ENCODE data around the gene APOB.

The APOB gene

DNA sequence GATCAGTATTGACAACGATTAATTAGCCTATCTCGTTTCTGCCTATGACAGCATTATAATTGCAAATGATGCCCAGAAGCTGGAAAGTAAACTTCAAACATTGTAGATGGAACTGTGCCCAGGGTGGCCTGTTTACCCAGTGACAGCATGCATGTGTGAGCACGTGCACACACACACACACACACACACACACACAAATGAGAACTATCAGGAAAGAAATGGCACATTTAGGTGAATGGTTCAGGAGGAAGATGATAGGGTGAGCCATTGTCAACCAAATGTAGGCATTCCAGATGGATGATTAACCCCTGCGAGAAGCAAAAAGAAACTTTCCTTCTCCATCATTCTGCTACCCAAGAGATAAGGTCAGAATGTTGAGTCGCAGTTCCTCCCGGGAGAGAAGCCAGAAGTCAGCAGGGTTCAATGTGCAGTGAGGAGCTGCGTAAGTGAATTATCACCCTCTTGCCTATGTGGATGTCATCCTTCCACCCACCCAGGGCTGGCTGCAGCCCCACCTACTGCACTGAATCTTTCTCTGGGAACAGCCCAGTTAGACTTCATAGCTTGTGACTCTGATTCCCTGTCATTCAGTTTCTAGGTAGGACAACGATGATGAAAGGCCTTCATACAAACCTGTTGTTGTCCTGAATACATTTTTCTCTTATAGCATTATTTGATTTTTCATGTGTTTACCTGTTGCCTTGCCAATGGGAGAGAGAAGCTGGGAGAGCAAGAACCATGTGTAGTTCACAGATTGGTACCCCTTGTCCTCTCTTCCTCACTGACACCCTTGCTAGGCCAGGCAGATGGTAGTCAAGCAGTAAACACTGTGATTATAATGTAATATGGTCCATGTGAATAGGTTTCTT lies 3.5 kb upstream of the APOB start:
- no peak for DNase-seq (ENCODE audit: low read depth)

DNA sequence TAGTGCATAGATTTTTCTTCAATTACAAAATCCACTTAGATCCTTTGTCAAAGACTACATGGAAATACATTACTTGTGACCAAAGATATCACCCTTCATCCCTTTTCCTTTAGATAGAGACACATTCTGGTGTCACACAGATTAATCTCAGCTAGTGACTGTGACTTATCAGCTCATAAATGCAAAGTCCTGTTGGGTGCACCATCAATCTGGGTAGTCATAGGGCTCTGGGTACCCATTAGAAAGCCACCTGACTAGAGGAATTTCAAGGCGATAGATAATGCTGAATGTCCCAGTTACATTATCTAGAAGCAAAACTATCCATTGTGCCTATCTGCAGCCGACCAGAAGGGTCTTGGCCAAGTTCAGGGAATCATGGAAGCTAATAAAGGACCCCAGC lies 2.6 kb upstream of the APOB start:
- no peak for DNase-seq (ENCODE audit: low read depth)

DNA sequence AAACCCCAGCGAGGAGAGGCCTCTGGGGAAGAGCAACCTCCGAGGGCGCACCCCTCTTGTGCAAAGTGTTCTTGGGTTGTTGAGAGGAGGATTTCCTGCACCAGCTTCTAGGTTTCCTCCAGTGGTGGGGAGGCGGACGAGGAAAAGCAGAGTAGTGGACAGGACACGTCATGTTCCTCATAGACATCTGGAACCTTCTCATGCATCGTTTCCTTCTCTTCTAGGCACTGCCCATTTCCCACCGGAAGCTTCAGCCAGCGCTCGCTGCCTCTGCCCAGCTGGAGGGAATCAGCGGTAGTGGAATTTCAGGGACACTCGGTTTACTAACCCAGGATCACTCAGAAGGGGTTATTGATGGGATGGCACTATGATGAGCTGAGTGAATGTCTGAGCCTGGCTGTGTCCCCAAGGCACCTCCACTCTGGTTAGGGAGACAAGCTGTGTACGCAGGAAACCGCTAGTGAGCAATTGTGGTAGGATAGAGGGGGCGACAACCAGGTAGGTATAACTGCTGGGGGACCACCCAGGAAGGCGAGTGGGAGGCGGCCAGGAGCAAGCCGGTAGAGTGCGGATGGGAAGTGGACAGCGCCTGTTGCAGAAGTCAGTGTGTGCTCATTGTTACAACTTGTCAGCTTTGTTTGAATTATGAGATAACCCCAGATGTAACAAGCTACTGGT lies 960 bp upstream of the APOB start:
- DNase-seq (ENCODE audit: low read depth) = no peak

DNA sequence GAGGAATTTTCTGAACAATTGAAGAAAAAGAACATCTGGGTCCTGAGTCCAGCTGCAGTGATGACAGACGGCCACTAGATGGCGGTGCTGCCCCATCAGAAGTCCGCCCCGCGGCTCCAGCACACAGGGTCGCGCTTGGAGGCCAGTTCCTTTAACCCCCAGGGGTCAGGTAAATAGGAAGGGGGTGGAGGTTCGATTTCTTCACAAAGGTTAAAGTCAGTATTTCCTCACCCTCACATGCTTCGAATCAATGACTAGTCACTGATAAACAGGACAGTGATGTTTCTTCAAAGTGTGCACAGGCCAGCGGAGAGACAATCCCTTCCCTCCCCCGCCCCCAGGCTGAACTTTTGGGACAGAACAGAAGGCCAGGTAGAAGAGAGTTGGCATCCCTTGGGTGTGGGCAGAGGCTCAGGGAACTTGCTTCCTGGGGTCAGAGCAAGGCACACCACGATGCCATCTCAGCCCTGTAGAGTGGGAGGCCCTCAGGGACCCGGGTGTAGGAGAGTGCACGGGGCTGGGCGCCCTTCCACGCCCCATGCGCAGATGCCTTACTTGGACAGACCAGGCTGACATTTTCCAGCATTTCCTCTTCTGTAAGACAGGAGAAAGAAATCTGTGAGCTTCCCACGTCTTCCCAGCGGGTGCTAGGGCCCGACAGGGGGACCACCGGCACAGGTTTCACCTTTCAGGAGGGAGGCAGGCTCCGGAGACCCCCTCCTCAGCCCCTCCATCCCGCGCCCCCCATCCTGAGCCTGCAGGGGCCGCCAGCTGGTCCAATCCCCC lies 722 bp downstream of the APOB start:
- peak; percentile 47 for DNase-seq (ENCODE audit: low read depth)

DNA sequence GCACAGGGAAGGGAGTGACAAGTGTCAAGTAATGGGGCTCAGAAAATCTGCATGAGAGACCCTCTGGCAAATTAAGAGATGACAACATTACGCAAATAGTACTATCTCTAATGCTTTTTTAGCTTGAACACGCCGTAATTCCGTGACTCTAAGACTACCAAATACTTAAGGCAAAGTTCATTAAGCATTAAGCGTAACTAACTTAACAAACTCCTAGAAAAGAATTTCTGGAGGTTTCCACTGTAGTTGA lies 1.2 kb downstream of the APOB start:
- no peak for DNase-seq (ENCODE audit: low read depth)

DNA sequence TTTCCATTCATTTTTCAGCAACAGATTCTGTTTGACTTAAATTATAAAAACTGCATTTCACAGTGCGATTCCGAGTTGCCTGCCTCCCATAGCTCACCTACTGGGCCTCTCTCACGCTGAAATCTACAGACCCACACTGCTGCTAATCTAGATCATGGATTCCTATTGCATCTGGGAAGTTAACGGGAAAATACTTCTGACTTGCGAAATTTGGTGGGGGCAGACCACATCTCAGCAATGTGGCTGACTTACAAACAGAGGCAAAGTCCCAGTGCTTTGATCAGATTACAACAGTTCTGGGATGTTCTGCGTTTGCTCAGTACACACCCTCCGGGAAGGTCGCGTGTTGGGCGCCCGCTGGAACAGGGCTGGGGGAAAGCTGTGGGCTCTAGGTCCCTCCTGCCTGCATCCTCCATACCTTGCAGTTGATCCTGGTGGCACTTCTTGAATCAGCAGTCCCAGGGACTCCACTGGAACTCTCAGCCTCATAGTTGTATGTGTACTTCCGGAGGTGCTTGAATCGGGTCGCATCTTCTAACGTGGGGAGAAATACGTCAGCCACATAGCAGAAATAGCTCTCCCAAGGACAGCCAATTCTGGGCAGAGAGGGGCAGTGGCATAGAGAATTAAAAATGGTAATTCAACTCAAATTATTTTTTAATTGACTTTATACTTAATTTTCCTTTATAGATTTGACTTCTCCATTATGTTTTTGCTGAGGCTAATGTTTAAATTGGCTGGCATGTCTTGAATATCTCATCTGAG lies 1.7 kb downstream of the APOB start:
- DNase-seq (ENCODE audit: low read depth) = no peak

DNA sequence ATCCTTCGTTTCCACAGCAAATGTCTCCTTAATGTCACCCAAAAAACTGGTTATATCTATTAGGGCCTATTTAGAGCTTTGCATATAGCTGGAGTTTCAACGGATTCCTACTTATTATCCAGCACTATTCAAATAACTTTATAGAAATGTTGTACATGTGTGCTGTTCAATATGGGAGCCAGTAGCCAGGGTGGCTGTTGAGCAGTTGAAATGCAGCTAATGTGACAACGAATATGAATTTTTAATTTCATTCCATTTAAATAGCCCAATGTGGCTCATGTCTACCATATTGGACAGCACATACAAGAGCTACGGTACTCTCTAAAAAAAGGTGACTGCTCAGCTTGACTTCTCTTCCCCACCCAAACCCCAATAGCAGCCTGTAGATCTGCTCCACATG lies 2.4 kb downstream of the APOB start:
- no peak for DNase-seq (ENCODE audit: low read depth)

DNA sequence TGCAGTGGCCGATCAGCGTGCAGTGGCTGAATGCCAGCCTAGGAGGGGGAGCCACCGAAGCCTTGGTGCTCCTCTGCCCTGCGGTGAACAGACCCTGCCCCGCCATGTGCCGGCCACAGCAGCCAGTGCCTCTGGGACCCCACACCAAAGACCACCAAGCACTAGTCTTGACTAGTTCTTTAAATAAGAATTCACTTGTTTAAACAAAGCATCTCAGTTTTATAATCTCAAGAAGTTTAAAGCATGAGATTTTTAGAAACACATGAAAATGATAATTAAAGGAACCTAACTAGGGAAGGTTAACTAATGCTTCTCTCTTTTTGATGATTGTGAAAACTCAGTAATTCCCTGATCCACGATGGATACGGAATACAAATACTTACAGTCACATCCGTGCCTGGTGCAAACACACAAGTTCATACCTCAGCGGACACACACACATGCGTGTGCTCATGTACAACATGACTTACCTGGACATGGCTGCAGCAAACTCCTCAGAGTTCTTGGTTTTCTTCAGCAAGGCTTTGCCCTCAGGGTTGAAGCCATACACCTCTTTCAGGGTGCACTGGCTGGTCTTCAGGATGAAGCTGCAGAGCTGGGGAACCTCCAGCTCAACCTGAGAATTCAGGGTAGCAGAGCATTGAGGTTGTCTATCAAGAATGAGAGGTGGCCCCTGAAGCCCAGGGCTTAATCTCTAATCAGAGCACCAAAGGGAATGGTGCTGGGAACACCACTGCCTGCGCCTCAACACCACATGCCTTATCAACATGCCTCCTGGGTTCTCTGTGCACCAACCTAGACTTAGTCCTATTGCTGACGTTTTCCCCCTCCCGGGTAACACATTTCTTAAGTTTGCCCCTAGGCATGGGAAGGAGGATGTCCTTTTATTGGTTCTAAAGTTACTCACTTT lies 3.1 kb downstream of the APOB start:
- no peak for DNase-seq (ENCODE audit: low read depth)

DNA sequence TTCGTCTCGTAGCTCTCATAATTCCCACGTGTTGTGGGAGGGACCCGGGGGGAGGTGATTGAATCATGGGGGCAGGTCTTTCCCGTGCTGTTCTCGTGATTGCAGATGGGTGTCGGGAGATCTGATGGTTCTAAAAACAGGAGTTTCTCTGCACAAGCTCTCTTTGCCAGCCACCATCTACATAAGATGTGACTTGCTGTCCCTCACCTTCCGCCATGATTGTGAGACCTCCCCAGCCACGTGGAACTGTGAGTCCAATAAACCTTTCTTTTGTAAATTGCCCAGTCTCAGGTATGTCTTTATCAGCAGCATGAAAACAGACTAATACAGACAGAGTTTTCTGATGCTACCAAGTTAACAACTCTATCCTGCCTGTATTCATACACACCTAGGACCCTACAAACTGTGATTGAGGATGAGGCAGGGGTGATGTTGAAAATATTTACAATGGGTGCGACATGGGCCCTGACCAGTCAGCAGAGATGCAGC lies 3.9 kb downstream of the APOB start:
- no peak for DNase-seq (ENCODE audit: low read depth)

DNA sequence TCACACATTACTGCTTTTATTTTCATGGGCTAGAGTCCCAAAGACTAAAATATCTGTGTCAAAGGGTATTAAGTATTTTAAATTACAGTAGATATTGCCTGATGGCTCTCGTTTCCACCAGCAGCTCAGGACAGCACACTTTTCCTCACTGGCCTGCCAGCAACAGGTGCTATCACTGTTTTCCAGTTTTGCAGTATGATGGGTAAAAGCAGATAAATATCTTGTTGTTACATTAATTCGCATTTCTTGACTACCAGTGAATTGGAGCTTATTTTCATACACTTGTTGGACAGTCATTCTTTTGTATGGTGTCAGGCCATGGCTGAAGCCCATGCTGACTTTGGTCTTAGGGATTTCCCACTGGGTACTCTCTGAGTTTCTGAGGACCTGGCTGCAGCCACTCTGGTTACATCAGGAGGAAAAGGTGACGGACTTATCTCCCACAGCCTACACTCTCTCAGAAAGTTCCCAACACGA lies 4.8 kb downstream of the APOB start:
- DNase-seq (ENCODE audit: low read depth) = no peak

DNA sequence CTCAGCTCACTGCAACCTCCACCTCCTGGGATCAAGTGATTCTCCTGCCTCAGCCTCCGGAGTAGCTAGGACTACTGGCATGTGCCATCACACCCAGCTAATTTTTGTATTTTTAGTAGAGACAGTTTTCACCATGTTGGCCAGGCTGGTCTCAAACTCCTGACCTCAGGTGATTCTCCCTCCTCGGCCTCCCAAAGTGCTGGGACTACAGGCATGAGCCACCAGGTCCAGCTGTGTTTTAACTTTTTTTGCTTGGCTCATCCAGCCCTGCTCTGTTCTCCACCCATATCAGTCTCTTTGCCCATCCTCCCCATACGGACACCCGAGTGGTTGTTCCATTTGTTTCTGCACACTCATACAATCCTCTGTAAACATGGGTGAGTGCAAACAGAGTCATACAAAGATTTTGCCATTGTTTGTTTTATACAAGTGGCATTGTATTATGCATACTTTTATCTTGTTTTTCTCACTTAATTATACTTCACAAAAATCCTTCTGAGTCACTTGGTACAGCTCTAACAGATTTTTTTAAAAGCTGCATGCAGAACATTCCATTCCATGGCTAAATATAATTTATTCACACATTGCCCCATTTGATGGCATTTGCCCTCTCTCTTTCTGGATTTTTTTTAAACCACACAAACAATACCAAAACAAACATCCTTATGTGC lies 5.3 kb downstream of the APOB start:
- DNase-seq (ENCODE audit: low read depth) = no peak

DNA sequence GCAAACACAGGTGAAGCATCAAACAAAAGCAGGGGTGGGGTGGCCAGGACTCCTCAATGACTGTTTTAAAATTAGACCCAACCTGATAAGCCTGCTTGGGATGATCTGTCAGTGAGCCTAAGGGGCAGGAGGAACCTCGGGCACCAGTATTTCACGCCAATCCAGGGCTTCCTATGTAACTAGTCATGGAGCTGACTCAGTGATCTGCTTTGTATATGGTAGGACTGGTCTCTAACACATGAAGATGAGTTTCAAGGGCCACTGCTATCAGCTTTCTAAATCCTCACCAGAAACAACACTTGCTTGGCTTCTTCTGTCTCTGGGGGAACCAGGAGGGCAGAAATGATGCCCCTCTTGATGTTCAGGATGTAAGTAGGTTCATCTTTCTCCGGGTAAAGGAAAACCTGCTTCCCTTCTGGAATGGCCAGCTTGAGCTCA lies 6.2 kb downstream of the APOB start:
- no peak for DNase-seq (ENCODE audit: low read depth)

DNA sequence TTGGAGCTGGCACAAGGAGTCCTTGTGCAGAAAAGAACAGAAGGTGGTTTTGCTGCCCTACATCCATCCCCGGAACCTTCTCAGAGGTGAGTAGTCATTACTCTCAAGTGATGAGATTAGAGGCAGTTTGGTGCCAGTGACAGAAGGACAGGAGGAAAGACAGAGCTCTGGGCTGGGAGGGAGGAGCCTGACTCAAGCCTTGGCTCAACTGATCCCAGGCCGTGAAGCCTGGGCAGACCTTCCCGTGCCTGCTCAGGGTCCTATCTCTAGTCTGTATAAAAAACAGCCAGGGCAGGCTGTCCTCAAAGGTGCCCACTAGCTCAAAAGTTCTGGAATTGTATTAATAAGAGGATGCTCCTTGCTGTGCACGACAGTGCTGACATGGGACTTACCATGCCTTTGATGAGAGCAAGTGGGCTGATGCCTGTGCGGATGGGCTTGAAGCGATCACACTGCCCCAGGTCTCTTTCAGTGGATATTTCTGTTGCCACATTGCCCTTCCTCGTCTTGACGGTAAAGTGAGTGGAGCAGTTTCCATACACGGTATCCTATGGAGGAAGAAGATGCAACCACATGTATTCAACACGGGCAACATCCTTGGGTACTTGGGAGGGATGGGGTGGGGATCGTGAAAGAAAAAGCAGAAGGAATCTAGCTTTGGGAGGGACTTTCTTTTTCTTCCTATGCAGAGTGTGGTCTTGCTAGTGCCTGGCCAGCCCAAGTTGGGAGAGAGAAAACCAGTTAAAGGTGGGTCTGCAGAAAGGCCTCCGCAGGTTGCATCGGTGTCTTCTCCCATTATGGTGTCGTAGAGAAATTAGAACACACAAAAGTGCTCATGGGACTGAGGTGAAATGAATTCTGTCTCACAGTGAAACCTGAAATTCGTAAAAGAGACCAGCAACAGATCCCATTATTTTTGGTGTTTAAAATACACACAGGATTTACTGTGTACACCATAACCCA lies 6.9 kb downstream of the APOB start:
- DNase-seq (ENCODE audit: low read depth) = no peak

DNA sequence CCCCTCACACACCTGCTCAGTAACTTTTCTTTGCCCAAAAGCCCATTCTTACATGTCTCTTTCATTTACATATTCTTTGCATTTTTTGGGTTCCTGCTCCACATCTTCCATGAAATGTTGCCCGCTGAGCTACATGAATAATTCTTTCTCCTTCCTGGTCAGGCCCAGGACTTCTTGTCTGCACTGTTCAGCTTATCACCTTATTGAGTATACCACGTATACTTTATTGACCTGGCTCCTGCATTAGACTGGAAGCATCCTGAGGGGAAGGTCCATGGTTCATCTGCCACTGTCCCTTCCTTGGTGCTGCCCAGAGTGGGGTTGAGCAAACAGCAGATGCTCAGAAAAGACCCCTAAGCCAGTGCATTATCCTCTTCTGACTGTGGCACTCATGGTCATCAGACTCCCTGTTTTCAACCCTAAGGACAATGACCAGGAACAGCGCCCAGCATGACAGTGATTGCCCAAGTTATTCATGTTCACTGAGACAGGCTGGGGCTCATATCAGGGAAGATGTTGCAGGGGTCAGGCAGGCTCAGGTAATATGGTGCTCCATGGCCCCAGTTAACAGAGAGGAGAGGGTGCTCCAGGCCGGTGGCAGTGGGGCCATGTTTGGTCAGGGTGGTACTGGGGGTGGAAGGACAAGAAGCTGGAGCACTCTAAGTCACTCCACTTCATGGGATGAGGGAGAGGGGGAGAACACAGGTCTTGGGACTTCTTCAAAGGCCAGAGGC lies 7.7 kb downstream of the APOB start:
- DNase-seq (ENCODE audit: low read depth) = no peak

DNA sequence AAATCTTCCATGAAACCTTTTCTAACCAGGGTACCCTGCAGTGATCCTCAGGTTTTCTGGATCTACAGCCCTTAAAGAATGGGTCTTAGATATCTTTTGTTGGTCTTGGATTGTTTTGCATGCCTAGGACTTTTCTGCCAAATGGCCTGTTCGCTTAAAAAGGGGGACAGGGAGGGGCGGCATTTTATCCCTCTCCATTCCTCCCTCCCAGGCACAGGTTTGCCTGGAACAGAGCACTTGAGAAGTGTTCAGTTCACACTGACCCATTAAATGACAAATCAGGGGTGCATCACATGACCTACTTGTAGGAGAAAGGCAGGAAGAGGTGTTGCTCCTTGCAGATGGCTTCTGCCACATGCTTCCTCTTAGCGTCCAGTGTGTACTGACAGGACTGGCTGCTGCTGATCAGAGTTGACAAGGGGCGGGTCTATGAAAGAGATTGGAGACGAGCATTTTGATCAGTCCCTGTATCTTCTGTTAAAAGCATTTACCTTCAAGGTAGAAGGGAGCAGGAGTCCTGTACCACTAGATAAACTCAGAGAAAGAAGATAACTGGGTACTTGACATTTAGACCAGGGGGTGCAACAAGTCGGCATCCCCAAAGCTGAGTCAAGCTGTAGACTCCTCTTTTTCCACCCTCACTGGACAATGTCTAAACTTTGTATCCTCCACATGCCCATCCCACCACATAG lies 8.4 kb downstream of the APOB start:
- DNase-seq (ENCODE audit: low read depth) = no peak

DNA sequence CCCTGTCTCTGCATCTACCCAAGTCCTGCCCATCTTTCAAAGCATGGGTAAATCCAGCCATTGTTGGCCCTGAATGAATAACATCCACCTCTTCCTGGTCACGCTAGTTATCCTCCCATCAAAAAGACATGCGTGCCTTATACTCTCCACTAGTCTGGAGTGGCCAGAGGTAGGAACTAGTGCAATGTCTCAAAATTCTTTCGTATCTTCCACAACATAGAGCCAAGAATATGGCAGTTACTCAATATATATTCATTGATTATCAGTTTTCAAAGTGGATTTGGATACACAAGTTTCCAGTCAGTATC lies 8.9 kb downstream of the APOB start:
- no peak for DNase-seq (ENCODE audit: low read depth)

DNA sequence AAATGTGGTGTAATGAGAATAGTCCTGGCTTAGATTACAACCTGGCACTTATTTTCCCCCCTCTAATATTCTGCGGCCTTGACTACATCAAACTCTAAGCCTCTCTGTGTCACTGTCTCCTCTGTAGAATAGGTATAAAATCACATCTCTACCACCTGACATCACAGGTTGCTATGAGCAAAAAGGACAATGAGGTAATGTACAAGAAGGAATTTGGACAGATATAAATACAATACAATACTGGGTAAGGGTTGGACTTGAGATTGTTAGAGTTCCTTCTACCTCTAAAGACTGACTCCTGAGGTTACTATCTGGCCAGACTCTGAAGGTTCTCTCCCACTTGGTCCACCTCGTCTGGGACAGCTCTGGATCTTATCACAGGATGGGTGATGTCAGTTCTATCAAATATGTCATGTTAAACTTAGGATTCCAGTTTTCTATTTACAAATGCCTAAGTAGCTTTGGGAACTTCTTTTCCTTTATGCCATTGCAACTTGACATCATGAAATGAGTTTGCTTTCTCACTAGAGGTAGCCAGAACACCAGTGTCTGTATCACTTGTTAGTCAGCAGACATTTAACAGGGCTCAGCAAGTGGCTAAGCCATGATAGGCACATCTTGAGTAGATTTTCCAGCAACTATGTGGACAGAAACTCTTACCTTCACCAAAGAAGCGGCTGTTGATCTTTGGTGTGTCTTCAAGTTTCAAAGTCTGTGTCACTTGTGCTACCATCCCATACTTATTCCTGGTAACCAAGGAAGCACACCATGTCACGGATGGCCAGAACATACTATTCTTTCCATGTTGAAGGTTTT lies 9.5 kb downstream of the APOB start:
- DNase-seq (ENCODE audit: low read depth) = no peak

All from ELR (cell line).